NCI-H524 treated with DMSO at 0.1 percent for 48 hours (cell line): ENCODE measurements around the gene BACE2.

Experiments used
- DNase-seq: peaks from one replicate; lab custom pipeline; 2025; lab: John Stamatoyannopoulos, UW

Gene BACE2

GRCh38 chr21:41148798-41149197 is 19.2 kb upstream of the BACE2 start:
- DNase-seq, result no peak

- DNase-seq, result no peak
These were observed 18.8 kb upstream of the BACE2 start for GRCh38 chr21:41149199-41149598.

DNA sequence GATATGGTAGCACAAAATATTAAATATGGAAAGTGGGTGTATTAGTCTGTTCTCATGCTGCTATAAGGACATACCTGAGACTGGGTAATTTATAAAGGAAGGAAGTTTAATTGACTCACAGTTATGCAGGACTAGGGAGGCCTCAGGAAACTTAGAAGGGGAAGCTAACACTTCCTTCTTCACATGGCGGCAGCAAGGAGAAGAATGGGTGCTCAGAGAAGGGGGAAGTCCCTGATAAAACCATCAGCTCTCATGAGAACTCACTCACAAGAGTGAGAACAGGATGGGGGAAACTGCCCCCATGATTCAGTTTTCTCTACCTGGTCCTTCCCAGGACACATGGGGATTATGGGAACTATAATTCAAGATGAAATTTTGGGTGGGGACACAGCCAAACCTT is 15.8 kb upstream of the BACE2 start:
- DNase-seq, result no peak

DNA sequence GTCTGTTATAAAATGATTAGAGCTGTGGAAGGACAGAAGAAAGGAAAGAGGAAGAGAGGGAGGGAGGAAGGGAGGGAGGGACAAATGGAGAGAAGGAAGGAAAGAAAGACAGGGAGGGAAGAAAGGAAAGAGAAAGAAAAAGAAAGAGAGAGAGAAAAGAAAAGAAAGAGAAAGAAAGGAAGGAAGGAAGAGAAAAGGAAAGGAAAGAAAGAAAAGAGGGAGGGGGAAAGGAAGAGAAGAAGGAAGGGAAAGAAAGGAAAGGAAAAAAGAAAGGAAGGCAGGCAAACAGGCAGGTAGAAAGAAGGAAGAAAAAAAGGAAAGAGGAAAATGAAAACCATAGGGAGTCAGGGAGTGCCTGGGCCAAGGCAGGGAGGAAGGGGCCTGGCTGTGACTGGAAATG is 14.5 kb upstream of the BACE2 start:
- DNase-seq, result no peak

DNA sequence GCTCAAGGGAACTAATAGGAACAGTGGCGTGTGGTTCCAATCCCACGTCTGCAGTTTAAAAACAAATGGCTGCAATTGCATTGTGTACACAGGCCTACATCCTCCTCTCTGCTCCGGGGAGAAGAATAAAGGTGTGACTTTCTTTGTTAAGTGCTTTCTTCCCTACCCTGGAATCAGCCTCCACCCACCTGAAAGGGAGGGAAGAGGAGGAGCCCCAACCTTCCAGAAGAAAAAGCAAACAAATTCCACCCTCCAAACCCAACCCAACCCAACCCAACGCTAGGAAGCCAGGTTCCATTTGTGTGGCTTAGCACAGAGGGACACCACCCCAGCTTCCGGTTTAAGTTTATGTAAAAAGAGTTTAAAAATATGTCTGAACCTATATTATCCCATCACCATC is 11.8 kb upstream of the BACE2 start:
- no peak for DNase-seq

DNA sequence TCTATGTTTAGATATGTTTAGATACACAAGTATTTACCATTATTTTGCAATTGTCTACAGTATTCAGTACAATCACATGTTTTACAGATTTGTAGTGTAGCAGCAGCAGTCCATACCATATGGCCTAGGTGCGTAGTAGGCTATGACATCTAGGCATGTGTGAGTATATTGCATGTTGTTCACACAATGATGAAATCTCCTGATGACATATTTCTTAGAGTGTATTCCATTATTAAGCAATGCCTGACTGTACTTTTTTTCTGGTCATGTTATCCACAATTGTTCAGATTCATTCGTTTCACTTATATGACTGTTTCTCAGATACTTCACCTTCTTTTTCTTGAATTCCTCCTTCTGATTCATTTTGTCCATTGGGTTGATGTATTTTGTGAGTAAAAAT is 9.9 kb upstream of the BACE2 start:
- DNase-seq, result no peak

GRCh38 chr21:41160036-41160435 is 7.9 kb upstream of the BACE2 start:
- no peak for DNase-seq

- DNase-seq, result no peak
These were observed 6.5 kb upstream of the BACE2 start for GRCh38 chr21:41161428-41161827.

GRCh38 chr21:41162096-41162495 is 5.9 kb upstream of the BACE2 start:
- no peak for DNase-seq

DNA sequence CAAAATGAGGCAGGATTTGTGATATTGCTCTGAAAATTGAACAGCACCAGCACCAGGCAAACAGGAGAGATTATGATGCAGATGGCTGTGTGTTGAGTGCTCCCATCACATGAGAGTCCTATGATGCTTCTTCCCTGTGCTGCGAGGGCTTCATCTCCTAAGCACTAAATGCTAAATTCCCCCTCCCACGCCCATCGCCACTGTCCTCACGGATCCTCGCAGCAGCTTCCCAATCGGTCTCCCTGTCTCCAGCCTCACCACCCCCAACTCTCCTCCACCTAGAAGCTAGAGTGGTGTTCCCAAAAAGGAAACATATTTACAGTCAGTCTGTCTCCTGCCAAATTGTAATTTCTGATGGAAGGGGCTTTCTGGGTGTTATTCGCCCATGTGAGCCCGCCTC is 4.9 kb upstream of the BACE2 start:
- no peak for DNase-seq

DNA sequence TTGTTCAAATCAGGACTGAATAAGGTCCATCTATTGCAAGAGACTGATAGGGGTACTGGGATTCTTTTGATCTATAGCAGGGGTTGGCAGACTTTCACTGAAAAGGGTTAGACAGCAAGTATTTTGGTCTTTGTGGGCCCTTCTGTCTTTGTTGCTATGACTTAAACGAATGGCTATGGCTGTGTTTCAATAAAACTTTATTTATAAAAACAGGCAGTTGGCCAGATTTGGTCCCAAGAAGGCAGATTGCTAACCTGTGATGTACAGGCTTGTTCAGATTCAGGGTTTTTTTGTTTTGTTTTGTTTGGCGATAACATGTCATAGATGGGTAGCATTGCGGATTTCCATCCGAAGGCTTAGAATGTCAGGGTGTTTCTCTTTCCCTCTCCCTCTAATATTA is 3.9 kb upstream of the BACE2 start:
- no peak for DNase-seq

DNA sequence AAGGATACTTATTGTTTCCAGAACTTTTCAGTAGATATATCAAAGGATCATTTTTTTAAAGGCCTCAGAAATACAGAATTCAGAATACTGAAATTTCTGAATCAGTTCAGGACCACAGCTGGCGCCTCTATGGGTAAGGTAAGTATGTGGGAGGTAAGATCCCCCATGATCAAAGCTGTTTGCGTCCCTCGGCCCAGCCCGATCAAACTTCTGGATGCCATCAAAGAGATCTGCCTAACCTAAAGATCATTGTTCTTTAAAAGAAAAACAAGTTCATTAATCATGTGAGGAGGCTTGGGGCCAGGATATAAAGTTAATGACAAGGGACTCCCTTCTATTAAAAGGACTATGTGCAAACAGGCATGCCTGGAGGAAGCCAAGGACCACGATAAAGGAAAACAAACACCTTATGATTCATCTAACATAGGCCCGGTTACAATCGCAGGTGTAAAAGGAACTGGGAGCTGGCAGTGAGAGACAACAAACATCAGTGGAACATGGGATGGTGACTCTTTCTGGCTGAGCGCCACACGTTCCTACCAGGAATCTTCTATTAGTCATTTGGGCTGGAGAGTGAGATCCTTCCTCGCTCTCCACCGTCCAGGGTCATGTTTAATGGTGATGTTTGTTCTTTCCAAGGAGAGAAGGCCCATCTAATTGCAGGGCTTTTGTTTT is 2.8 kb upstream of the BACE2 start:
- no peak for DNase-seq

DNA sequence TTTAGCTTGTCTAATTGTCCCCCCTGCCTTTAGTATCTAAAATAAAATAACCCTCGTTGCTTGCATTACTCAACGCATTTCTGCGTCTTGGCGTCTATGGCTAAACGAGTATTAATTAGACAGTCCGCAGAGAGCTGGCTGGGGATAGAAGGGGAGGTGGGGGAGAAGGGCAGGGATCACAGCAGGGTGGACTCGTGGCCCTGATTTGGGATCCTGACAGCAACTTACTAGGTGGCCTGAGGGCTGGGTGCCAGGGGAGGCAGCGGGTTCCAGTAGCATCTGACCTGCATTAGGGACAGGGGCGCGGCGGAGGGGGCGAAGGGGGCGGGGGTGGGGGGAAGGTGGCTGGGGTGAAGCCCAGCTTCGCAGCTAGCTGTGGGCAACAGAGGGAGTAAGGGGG is 1.1 kb upstream of the BACE2 start:
- no peak for DNase-seq

DNA sequence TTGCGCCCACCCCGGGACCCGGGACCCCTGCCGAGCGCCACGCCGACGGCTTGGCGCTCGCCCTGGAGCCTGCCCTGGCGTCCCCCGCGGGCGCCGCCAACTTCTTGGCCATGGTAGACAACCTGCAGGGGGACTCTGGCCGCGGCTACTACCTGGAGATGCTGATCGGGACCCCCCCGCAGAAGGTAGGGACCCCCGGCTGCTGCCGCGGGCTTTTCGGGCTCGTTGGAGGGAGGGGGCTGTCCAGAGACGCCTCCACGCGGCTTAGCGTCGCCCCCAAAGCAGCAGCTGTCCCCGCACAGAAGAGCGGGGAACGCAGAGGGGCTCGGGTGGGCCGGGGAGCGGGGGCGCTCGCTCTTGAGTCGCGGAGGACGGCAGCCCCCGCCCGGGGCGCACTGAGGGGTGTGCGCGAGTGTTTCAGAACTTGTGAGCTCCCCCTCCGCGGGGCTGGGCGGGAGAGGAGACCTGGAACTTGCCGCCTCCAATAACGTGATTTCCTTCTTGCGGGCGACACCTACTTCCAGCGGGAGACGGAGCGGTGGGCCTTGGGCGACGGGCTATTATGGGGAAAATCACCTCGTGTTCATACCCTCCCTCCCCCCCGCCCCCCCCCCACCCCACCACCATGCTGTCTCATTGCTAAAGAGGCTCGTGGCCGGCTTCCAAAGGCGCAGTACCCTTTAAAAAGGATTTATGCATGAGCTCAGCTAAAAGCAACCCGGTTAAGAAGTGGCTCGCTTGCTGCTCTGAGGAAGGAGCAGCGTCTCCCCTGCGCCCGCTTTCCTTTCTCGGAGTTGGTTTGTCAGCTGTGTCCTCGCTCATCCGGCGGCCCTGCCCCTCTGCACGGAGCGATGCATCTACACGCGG is 664 bp downstream of the BACE2 start:
- DNase-seq, result no peak

DNA sequence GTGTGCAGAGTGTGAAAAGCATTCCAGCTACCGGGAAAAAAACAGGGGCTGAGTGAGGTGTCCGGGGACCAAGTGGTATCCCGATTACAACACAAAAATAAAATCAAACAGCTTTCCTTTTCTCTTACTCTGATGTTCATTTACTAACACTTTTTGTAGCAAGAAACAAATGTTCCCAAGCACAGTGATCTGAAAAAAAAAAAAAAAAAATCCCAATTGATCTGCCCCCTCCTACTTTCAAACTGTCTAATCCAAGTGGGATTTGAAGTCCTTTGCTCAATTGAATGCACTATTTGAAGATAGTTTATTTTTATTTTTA is 1.3 kb downstream of the BACE2 start:
- DNase-seq, result no peak

GRCh38 chr21:41169701-41170100 is 1.7 kb downstream of the BACE2 start:
- DNase-seq, result no peak

GRCh38 chr21:41170442-41170841 is 2.5 kb downstream of the BACE2 start:
- DNase-seq, result no peak

- no peak for DNase-seq
These were observed 3.1 kb downstream of the BACE2 start for GRCh38 chr21:41170859-41171609.

DNA sequence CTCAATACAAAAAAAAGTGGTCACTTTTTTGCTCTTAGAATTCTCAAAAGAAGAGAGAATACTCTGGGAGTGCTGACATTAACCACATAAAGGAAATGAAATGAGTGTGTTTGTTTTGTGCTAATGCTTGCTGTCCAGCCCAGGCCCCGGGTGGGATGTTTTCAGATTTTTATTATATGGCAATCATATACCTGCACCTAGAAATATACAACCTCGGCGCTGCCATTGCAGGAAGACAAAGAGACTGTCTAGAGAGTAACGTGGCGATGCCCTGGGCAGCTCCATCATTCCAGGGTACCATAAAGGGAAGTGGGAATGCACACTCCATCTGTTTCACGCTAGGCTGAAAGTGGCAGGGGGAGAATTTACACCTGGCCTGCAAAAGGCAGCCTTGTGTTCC is 7.1 kb downstream of the BACE2 start:
- DNase-seq, result no peak

DNA sequence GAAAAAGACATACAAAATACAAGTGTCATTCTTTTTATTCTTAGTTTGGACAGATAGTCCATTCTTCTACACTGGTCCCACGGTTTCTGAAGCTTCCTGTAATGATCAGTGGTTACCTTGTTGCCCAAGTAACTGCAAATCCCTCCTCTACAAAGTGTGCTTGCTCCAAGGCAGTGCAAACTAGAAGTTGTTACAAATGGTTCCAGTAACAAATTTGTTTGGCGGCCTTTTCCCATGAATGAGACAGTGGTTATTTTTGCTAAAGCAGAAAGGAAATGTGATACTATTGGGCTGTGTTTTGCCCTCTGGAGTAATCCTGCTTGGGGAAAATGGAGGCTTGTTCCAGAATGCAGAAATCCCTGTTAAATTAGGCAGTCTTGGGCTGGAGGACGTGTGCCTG is 8.9 kb downstream of the BACE2 start:
- DNase-seq, result no peak

DNA sequence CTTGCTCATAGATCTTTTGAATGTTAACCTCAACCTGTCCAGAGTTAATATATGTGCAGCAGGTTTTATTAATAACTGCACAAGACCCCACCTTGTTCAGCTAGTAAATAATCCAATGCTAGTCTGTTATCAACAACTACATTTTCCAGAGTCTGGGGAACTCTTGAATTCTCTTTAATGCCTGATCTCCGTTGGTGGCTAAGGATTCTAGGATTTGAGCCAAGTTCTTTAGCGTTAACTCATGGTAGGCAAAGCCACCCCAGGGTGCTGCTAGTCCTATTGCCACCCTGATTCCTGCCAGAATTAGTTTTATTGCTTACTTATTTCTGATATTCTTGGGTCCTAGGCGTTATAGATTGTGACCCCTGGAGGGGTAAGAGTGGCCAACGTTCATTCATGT is 12.8 kb downstream of the BACE2 start:
- no peak for DNase-seq

DNA sequence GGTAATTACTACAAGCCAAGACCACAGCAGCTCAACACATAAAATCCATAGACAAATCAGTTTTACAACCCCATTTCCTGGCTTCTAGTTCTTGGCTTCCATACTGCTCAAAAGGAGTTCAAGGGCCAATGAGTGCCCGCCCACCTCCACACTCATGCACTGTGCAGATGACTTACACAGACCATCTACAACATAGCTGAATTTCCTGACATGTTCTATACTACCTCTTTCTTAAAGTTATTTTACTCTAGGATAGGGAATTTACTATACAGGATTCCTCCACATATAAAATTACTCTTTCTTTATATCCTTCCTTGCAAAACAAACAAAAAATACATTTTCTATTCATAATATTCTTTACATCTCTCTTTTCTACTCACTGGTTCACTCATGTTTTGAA is 14.6 kb downstream of the BACE2 start:
- DNase-seq, result no peak

DNA sequence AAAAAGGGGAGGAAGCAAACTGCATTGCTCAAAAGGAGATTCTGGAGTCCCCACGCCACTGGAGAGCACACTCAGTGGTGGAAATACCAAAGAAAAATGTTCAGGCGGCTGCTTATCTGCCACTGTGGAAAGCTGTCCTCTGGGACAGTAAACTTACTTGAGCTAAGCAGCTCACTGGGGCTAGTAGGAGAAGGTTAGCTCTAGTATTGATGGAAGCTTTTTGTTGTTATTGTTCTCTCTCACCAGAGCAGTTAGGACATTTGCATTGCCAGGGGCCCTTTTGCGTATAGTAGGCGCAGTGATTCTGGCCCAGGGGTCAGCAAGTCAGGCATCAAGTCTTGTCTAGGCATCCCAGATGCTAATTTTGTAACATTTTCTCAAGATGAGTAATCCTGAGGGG is 15.6 kb downstream of the BACE2 start:
- DNase-seq, result no peak
